ENCODE data around the gene MAPK13.

MAPK13 gene

GRCh38 chr6:36098920-36099647 is 31.2 kb upstream of the MAPK13 start:
- TF ChIP-seq Cebpa-rat (IDR thresholded peaks at IDR 0.05): no peak

GRCh38 chr6:36099869-36100483 is 30.3 kb upstream of the MAPK13 start:
- no peak for TF ChIP-seq Cebpa-rat (IDR thresholded peaks at IDR 0.05)
- Histone ChIP-seq H4K20me1 (no peaks in the 10 kb centered on the region; the same call in 1 of the 2 replicates), H3K4me1 (peaks cover 22% of the 10 kb centered on the region), H3K27ac (no peak overlapping the region), H3K27me3 (no peaks in the 10 kb centered on the region), H3K4me3 (no peak overlapping the region), H3K36me3 (peaks cover 78% of the 10 kb centered on the region), H3K9ac (no peak overlapping the region), H3K4me2 (no peak overlapping the region), H3K9me3 (no peaks in the 10 kb centered on the region)

More at GRCh38 chr6:36098920-36099647, 31.2 kb upstream of the MAPK13 start:
- Histone ChIP-seq H4K20me1 (0 out of 2 replicates have a peak, but pooled peaks cover 9% of the 10 kb centered on the region), H3K4me2 (peak overlapping the region; percentile 16; the same call in 1 of the 2 replicates), H3K27ac (no peak overlapping the region), H3K9ac (no peak overlapping the region), H3K4me1 (peaks cover 28% of the 10 kb centered on the region), H3K9me3 (no peaks in the 10 kb centered on the region), H3K27me3 (no peaks in the 10 kb centered on the region), H3K36me3 (peaks cover 69% of the 10 kb centered on the region), H3K4me3 (no peak overlapping the region)

- no peak for TF ChIP-seq Cebpa-rat (IDR thresholded peaks at IDR 0.05)
- H3K9ac ChIP-seq: no peak overlapping the region
- no peaks in the 10 kb centered on the region for H3K9me3 ChIP-seq
- H3K27ac ChIP-seq: no peak overlapping the region
- H3K27me3 ChIP-seq: no peaks in the 10 kb centered on the region
- H3K4me1 ChIP-seq: peaks cover 19% of the 10 kb centered on the region
- no peak overlapping the region for H3K4me3 ChIP-seq
- no peak overlapping the region for H3K4me2 ChIP-seq
- peaks cover 79% of the 10 kb centered on the region for H3K36me3 ChIP-seq
- no peaks in the 10 kb centered on the region; the same call in 1 of the 2 replicates for H4K20me1 ChIP-seq
Observed at GRCh38 chr6:36101691-36102090, 28.6 kb upstream of the MAPK13 start.

GRCh38 chr6:36102853-36103252 is 27.5 kb upstream of the MAPK13 start:
- H3K27me3 ChIP-seq: no peaks in the 10 kb centered on the region
- no peak for TF ChIP-seq Cebpa-rat (IDR thresholded peaks at IDR 0.05)
- no peak overlapping the region for H3K9ac ChIP-seq
- peaks cover 19% of the 10 kb centered on the region for H3K4me1 ChIP-seq
- no peak overlapping the region for H3K4me3 ChIP-seq
- H3K9me3 ChIP-seq: no peaks in the 10 kb centered on the region
- H3K4me2 ChIP-seq: no peak overlapping the region
- no peak overlapping the region for H3K27ac ChIP-seq
- H4K20me1 ChIP-seq: no peaks in the 10 kb centered on the region; the same call in 1 of the 2 replicates
- H3K36me3 ChIP-seq: peaks cover 82% of the 10 kb centered on the region

- no peaks in the 10 kb centered on the region for H3K9me3 ChIP-seq
- peaks cover 94% of the 10 kb centered on the region for H3K36me3 ChIP-seq
- H3K4me2 ChIP-seq: no peak overlapping the region
- no peak for TF ChIP-seq Cebpa-rat (IDR thresholded peaks at IDR 0.05)
- H3K27me3 ChIP-seq: no peaks in the 10 kb centered on the region
- no peak overlapping the region for H3K4me3 ChIP-seq
- H3K27ac ChIP-seq: no peak overlapping the region
- H3K9ac ChIP-seq: no peak overlapping the region
- H4K20me1 ChIP-seq: no peaks in the 10 kb centered on the region; the same call in 1 of the 2 replicates
- peaks cover 4% of the 10 kb centered on the region for H3K4me1 ChIP-seq
Observed at GRCh38 chr6:36104836-36105235, 25.5 kb upstream of the MAPK13 start.

GRCh38 chr6:36109092-36109491 is 21.2 kb upstream of the MAPK13 start:
- H3K4me2 ChIP-seq: no peak overlapping the region
- H3K9me3 ChIP-seq: no peaks in the 10 kb centered on the region
- H3K36me3 ChIP-seq: peaks cover 78% of the 10 kb centered on the region
- H3K4me3 ChIP-seq: no peak overlapping the region
- H4K20me1 ChIP-seq: no peaks in the 10 kb centered on the region; the same call in 1 of the 2 replicates
- no peak overlapping the region for H3K27ac ChIP-seq
- H3K9ac ChIP-seq: no peak overlapping the region
- H3K27me3 ChIP-seq: no peaks in the 10 kb centered on the region
- no peak for TF ChIP-seq Cebpa-rat (IDR thresholded peaks at IDR 0.05)
- peaks cover 16% of the 10 kb centered on the region for H3K4me1 ChIP-seq

- Histone ChIP-seq H3K4me2 (no peak overlapping the region), H3K4me1 (peaks cover 26% of the 10 kb centered on the region), H3K27me3 (no peaks in the 10 kb centered on the region), H3K9me3 (no peaks in the 10 kb centered on the region), H3K9ac (no peak overlapping the region), H3K27ac (no peak overlapping the region), H3K4me3 (no peak overlapping the region), H3K36me3 (peaks cover 68% of the 10 kb centered on the region), H4K20me1 (no peaks in the 10 kb centered on the region)
- no peak for TF ChIP-seq Cebpa-rat (IDR thresholded peaks at IDR 0.05)
Observed at GRCh38 chr6:36110050-36110449, 20.3 kb upstream of the MAPK13 start.

- no peak for TF ChIP-seq Cebpa-rat (IDR thresholded peaks at IDR 0.05)
- H4K20me1 ChIP-seq: no peaks in the 10 kb centered on the region
- no peak overlapping the region for H3K4me2 ChIP-seq
- H3K9me3 ChIP-seq: no peaks in the 10 kb centered on the region
- H3K4me1 ChIP-seq: peaks cover 34% of the 10 kb centered on the region
- no peak overlapping the region for H3K27ac ChIP-seq
- H3K36me3 ChIP-seq: peaks cover 60% of the 10 kb centered on the region
- H3K4me3 ChIP-seq: no peak overlapping the region
- no peak overlapping the region for H3K9ac ChIP-seq
- no peaks in the 10 kb centered on the region for H3K27me3 ChIP-seq
Observed at GRCh38 chr6:36110863-36111262, 19.4 kb upstream of the MAPK13 start.

- Histone ChIP-seq H3K27me3 (no peaks in the 10 kb centered on the region), H4K20me1 (no peaks in the 10 kb centered on the region), H3K9ac (no peak overlapping the region), H3K27ac (no peak overlapping the region), H3K4me2 (no peak overlapping the region), H3K4me1 (peaks cover 40% of the 10 kb centered on the region), H3K4me3 (no peak overlapping the region), H3K9me3 (no peaks in the 10 kb centered on the region), H3K36me3 (peaks cover 56% of the 10 kb centered on the region)
- TF ChIP-seq Cebpa-rat (IDR thresholded peaks at IDR 0.05): no peak
Observed at GRCh38 chr6:36111526-36111925, 18.8 kb upstream of the MAPK13 start.

GRCh38 chr6:36113049-36113448 is 17.3 kb upstream of the MAPK13 start:
- H3K4me2 ChIP-seq: no peak overlapping the region
- peaks cover 56% of the 10 kb centered on the region for H3K4me1 ChIP-seq
- no peak overlapping the region for H3K27ac ChIP-seq
- H3K9ac ChIP-seq: no peak overlapping the region
- no peak overlapping the region for H3K4me3 ChIP-seq
- no peaks in the 10 kb centered on the region for H4K20me1 ChIP-seq
- peaks cover 42% of the 10 kb centered on the region for H3K36me3 ChIP-seq
- no peak for TF ChIP-seq Cebpa-rat (IDR thresholded peaks at IDR 0.05)
- H3K27me3 ChIP-seq: no peaks in the 10 kb centered on the region
- H3K9me3 ChIP-seq: no peaks in the 10 kb centered on the region
